Brain pericyte (primary cell): Measurements from ENCODE around the gene SLC25A23.
"Not testable (repeated sequence)": the region's sequence is repeated elsewhere in the genome, so short reads cannot be mapped to it uniquely, and the experiment has no call there.

ENCODE experiments used
- DNase-seq: peaks from one replicate; pipeline ENCODE4 v3.0.0-alpha.2; 2012; ENCODE audit warnings: low read depth, low spot score

SLC25A23 gene

GRCh38 chr19:6402058-6402457 is 57.5 kb downstream of the SLC25A23 start:
- DNase-seq = no peak

GRCh38 chr19:6400062-6400944 is 59.3 kb downstream of the SLC25A23 start:
- not testable (repeated sequence) for DNase-seq

- DNase-seq = no peak
Observed at GRCh38 chr19:6396305-6396704, 63.3 kb downstream of the SLC25A23 start.

GRCh38 chr19:6394831-6395230 is 64.8 kb downstream of the SLC25A23 start:
- no peak for DNase-seq

GRCh38 chr19:6393983-6394412 is 65.6 kb downstream of the SLC25A23 start:
- no peak for DNase-seq

- DNase-seq = peak; percentile 89
Observed at GRCh38 chr19:6393074-6393982, 66.3 kb downstream of the SLC25A23 start, which contains the start of gene GTF2F1. Gene GTF2F1 (minus strand): TSS chr19:6393164. CDS start chr19:6392995, 169 bp downstream.

GRCh38 chr19:6392221-6393073 is 67.1 kb downstream of the SLC25A23 start:
- DNase-seq = no peak
